Airway epithelial cell (primary cell): ENCODE data around the gene IGSF9. TPM values are rescaled to one million over a fixed set of nuclear protein-coding genes. Genes with fewer than 3 reads are reported as not detected.

Experiments used
- total RNA-seq: library from RNA; depleted of rRNA; stranded (reverse); fragments of >200 nt; gene quantifications from 2 replicates; pipeline ENCODE4 v1.2.3, GENCODE V29; 2015

IGSF9 gene, protein sequence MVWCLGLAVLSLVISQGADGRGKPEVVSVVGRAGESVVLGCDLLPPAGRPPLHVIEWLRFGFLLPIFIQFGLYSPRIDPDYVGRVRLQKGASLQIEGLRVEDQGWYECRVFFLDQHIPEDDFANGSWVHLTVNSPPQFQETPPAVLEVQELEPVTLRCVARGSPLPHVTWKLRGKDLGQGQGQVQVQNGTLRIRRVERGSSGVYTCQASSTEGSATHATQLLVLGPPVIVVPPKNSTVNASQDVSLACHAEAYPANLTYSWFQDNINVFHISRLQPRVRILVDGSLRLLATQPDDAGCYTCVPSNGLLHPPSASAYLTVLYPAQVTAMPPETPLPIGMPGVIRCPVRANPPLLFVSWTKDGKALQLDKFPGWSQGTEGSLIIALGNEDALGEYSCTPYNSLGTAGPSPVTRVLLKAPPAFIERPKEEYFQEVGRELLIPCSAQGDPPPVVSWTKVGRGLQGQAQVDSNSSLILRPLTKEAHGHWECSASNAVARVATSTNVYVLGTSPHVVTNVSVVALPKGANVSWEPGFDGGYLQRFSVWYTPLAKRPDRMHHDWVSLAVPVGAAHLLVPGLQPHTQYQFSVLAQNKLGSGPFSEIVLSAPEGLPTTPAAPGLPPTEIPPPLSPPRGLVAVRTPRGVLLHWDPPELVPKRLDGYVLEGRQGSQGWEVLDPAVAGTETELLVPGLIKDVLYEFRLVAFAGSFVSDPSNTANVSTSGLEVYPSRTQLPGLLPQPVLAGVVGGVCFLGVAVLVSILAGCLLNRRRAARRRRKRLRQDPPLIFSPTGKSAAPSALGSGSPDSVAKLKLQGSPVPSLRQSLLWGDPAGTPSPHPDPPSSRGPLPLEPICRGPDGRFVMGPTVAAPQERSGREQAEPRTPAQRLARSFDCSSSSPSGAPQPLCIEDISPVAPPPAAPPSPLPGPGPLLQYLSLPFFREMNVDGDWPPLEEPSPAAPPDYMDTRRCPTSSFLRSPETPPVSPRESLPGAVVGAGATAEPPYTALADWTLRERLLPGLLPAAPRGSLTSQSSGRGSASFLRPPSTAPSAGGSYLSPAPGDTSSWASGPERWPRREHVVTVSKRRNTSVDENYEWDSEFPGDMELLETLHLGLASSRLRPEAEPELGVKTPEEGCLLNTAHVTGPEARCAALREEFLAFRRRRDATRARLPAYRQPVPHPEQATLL
- 42.0 and 44.1 TPM in 2 replicates for total RNA-seq

DNA sequence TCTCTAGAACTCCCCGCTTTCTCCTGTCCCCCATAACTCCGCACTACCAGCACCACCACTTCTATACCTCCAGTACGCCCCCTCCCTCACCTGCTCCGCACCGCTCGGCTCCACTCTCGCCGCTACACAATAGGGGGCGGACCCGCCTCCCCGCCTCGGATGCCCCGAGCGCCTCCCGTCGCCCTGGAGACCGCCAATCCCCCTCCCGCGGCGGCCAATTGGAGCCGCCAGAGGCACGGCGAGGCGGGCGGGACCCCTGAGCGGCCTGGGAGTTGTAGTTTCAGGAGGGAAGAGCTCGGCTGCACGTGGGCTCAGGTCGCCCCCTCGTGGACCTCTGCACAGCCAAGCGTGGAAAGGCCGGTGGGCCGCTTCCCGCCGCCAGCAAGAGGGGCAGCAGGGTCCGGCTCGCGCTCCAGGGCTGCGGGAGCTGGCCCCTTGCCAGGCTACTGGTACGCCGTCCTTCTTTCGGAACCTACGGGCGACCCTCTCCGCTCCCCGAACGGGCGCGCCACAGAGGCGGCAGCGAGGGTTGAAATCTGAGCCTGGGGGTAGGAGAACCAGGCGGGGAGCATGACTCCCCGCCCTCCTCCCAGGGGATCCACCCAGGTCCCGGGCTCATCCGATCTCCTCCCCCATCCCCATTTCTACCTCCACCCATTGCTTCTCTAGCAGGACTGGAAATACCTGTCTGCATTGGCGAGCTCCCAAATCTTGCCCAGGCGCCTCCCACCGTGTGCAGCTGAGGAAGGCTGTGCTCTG is at the start of gene IGSF9:
TSS of gene IGSF9 (minus strand) at position 131 of the 759 bp plus-strand sequence. CDS start 2,159 bp downstream, outside the sequence.

DNA sequence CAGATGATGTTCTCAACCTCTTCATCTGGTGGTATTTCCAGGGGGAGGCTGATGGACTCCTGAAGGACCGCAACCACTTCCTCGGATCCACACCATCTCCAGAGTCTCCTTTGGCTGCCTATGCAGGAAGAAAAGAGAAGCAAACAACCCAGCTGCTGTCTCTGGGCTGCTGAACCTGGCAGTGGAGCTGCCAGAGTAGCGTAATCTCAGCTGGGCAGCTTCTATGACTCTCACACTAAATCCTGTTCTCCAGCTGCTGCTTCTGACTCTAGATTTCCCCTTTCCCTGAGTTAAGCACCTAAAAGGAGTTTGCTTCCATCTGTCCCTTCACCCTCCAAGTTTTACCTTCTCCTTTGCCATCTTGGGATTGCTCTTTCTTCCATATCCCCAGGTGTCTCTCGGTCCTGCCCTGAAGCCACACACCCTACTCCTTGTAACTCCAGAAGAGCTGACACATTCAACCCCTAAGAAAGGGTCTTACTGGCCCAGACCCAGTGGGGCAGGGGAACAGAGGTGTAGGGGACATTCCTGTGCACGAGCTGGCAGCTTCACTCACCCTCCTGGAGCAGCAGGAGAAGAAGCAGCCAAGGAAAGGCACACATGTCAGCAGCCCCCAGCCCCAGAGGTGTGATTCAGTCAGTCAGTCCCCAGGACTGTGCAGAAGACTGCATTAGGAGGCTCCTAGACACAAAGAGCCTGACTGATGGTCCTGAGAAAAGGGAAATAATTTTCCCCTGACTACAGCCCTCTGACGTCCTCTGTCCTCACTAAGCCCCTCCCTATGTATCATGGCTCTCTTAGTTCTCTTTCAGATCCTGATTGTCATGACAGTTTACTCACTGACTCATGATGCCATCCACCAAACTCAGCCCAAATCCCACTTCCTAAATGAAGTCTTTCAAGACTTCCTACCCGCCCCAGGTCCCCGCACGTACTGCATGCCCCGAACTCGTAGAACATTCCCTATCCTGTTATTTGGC is 8.4 kb upstream of the IGSF9 start, which contains the start of gene SLAMF9:
TSS of gene SLAMF9 (minus strand) at position 702 of the 980 bp plus-strand sequence. CDS start at position 602, 100 bp downstream.

DNA sequence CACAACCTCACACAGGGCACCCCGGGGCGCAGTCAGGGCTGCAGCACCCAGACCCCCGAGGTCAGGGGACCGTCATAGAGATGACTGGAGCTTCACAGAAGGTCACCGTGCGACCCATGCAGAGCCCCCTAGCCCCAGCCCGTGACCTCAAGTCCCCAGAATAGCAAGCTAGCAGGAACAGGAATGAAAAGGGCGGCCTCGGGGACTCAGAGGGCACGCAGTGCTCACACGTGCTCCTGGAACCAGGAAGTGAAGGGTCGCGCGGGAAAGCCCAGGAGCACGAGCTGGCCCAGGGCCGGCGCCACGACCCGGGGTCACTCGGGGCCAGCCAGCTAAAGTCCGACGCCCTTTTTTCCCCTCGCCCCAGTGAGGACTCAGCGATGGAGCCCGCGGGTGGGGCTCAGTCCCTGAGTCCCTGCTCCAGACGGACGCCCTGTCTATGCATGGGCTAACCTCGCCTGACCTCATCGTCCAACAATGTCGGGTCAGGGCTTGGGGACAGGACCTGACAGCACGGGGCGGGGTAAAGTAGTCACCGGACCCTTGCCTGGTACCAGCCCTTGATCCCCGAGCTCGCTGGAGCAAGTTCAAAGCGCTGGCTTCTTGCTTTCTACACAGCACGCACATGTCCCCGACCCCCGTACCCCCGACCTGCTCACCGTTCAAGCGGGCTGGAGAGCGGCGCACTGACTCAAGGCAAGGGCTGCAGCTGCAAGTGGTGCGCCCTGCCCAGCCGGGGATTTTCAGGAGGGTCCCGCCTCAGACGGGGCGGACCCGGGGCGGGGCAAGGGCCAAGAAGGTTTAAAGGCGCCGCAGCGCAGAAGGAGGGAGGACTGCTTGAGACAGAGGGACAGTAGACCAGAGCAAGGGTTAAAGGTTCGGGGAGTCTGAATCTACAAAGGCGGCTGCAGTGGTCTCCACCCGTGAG is 20.4 kb downstream of the IGSF9 start, which contains the start of gene TAGLN2:
TSS of gene TAGLN2 (minus strand) at position 717 of the 928 bp plus-strand sequence. CDS start 4,998 bp downstream, outside the sequence.

DNA sequence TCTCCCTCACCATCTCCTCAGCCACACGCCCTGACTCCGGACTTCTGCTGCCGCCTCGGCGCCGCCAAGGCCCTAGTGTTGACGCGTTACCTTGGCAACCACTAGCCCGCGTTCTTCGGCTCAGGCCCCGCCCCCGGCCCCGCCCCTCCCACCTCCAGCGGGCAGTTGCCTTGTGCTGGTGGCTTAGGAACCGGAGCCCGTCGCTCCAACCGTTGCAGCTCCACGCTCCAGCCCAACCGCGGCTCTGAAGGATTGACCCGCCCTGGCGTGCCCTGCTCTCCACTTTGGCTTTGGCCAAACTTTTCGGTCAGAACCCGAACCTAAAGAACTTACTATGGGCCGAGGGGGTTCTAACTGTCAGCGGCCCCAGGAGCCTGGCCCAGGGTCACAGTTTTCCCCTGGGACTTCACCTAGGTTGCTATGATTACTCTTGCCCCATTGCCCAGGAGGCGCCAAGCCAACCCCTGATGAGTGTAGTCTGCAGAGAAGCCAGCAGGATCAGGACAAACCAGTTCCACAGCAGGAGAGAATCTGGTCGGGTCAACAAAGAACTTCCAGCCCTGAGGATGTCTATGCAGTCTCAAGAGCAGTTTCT is 45.2 kb downstream of the IGSF9 start, which contains the start of gene CFAP45:
TSS of gene CFAP45 (minus strand) at position 80 of the 595 bp plus-strand sequence. CDS start at position 13, 67 bp downstream.

Other genes starting within 250 kb of the IGSF9 start
- not detected in 2 replicates for gene CRP, start 231.0 kb downstream of the IGSF9 start, total RNA-seq
- gene DUSP23, start 164.7 kb downstream of the IGSF9 start, total RNA-seq, result 42.0 and 75.6 TPM in 2 replicates
- gene FCRL6, start 143.3 kb downstream of the IGSF9 start, total RNA-seq, result not detected in 2 replicates
- not detected in 2 replicates for gene SLAMF8, start 118.7 kb downstream of the IGSF9 start, total RNA-seq
- 0.05 and 0.21 TPM in 2 replicates for gene VSIG8, start 83.0 kb downstream of the IGSF9 start, total RNA-seq
- 0.09 and 0.49 TPM in 2 replicates for gene CFAP45, start 45.4 kb downstream of the IGSF9 start, total RNA-seq
- 816 and 871 TPM in 2 replicates for gene TAGLN2, start 20.1 kb downstream of the IGSF9 start, total RNA-seq
- gene SLAMF9, start 8.6 kb upstream of the IGSF9 start, total RNA-seq, result 32.0 and 35.2 TPM in 2 replicates
- gene PIGM, start 86.4 kb upstream of the IGSF9 start, total RNA-seq, result 2.2 and 2.3 TPM in 2 replicates
- gene KCNJ10, start 124.5 kb upstream of the IGSF9 start, total RNA-seq, result not detected in 2 replicates
- gene KCNJ9, start 135.9 kb upstream of the IGSF9 start, total RNA-seq, result not detected in 2 replicates
- gene IGSF8, start 153.0 kb upstream of the IGSF9 start, total RNA-seq, result 23.9 and 28.6 TPM in 2 replicates
- not detected in 2 replicates for gene ATP1A2, start 170.1 kb upstream of the IGSF9 start, total RNA-seq
- gene ATP1A4, start 206.0 kb upstream of the IGSF9 start, total RNA-seq, result not detected in 2 replicates
- not detected in 2 replicates for gene CASQ1, start 245.0 kb upstream of the IGSF9 start, total RNA-seq